HepG2 (cell line): ENCODE data around the gene SOST. TPM values are rescaled to one million over a fixed set of nuclear protein-coding genes. Genes with fewer than 3 reads are reported as not detected.

Source experiments
- CHD2 ChIP-seq: IDR thresholded peaks from 2 replicates; pipeline ENCODE4 v1.6.1; 2011; ENCODE audit warnings: low read depth, low read length, improper control_type of control experiment
- KDM5A ChIP-seq: fragments of 200-600 bp; sonication (generic); IDR thresholded peaks from 2 replicates; pipeline ENCODE4 v1.7.0; 2018; ENCODE audit warnings: antibody characterized with exemption, mild to moderate bottlenecking, low read length, borderline replicate concordance
- MAFG ChIP-seq: sonication (generic); formaldehyde crosslinking; IDR thresholded peaks from 2 replicates; pipeline ENCODE4 v1.5.1; 2020; ENCODE audit warnings: mild to moderate bottlenecking, missing genetic modification reagents
- MLLT10 ChIP-seq: sonication (generic); formaldehyde crosslinking; IDR thresholded peaks from 2 replicates; pipeline ENCODE4 v1.4.0; 2020; ENCODE audit warnings: missing genetic modification reagents
- MTA3 ChIP-seq: sonication (generic); formaldehyde crosslinking; IDR thresholded peaks from 2 replicates; pipeline ENCODE4 v1.4.0; 2020; ENCODE audit warnings: missing genetic modification reagents
- NR2F6 ChIP-seq, 2 experiments: IDR thresholded peaks; 2 replicates each; pipeline ENCODE4 v1.6.1; 2016; ENCODE audit warnings: antibody characterized with exemption in 1 of 2, mild to moderate bottlenecking in 1 of 2
- NR3C1 ChIP-seq: sonication (generic); formaldehyde crosslinking; IDR thresholded peaks from 2 replicates; pipeline ENCODE4 v1.4.0; 2020; ENCODE audit warnings: missing genetic modification reagents
- PAWR ChIP-seq: sonication (generic); formaldehyde crosslinking; IDR thresholded peaks from 2 replicates; pipeline ENCODE4 v1.4.0; 2020; ENCODE audit warnings: missing genetic modification reagents, mild to moderate bottlenecking, borderline replicate concordance
- RBAK ChIP-seq: sonication (generic); formaldehyde crosslinking; IDR thresholded peaks from 2 replicates; pipeline ENCODE4 v1.5.1; 2020; ENCODE audit warnings: mild to moderate bottlenecking, missing genetic modification reagents
- RBFOX2 ChIP-seq: fragments of 200-400 bp; formaldehyde crosslinking; IDR thresholded peaks from 2 replicates; pipeline ENCODE4 v1.6.1; 2017; ENCODE audit warnings: low read depth, mild to moderate bottlenecking, low read length
- REXO4 ChIP-seq: sonication (generic); formaldehyde crosslinking; IDR thresholded peaks from 2 replicates; pipeline ENCODE4 v1.8.0; 2022; ENCODE audit warnings: missing genetic modification reagents, mild to moderate bottlenecking, borderline replicate concordance
- RXRB ChIP-seq: IDR thresholded peaks from 2 replicates; pipeline ENCODE4 v1.6.1; 2016; ENCODE audit warnings: borderline replicate concordance, missing genetic modification reagents, missing compliant biosample characterization
- ZNF333 ChIP-seq: sonication (generic); formaldehyde crosslinking; IDR thresholded peaks from 2 replicates; pipeline ENCODE4 v1.4.0; 2020; ENCODE audit warnings: mild to moderate bottlenecking, missing genetic modification reagents, borderline replicate concordance
- ZNF557 ChIP-seq: sonication (generic); formaldehyde crosslinking; IDR thresholded peaks from 2 replicates; pipeline ENCODE4 v1.4.0; 2020; ENCODE audit warnings: missing genetic modification reagents
- ZNF674 ChIP-seq: sonication (generic); formaldehyde crosslinking; IDR thresholded peaks from 2 replicates; pipeline ENCODE4 v1.5.0; 2020; ENCODE audit warnings: low read depth, mild to moderate bottlenecking, missing genetic modification reagents
- ZNF790 ChIP-seq: sonication (generic); formaldehyde crosslinking; IDR thresholded peaks from 2 replicates; pipeline ENCODE4 v1.8.0; 2022; ENCODE audit warnings: missing genetic modification reagents, mild to moderate bottlenecking, borderline replicate concordance
- polyA plus RNA-seq, 8 experiments: library from polyadenylated mRNA; depleted of rRNA in 3 of 8; stranded (reverse) in 7 of 8; unstranded in 1 of 8; fragments of >200 nt; fragmentation: Illumina TruSeq in 4 of 8; extraction: Trizol in 4 of 8; gene quantifications; 2 replicates each; pipeline versions ENCODE4 v1.2.1 to v1.2.3, GENCODE V29; 2011 to 2016; ENCODE audit warnings: low read depth in 4 of 8, missing spikeins in 1 of 8, mixed read lengths in 1 of 8; ENCODE audit not compliant: insufficient read depth in 1 of 8
- total RNA-seq, 5 experiments: library from RNA; depleted of rRNA; stranded (reverse); fragments of >200 nt; fragmentation: Illumina TruSeq; extraction: Trizol; gene quantifications; 2 replicates each; pipeline ENCODE4 v1.2.3, GENCODE V29; 2016; ENCODE audit warnings: low read depth in 1 of 5
- TF ChIP-seq, protein P1 (sequence below): sonication (generic); formaldehyde crosslinking; IDR thresholded peaks from 2 replicates; pipeline ENCODE4 v1.5.0; 2020; ENCODE audit warnings: missing genetic modification reagents, mild to moderate bottlenecking, borderline replicate concordance
- TF ChIP-seq, protein P2 (sequence below): sonication (generic); formaldehyde crosslinking; IDR thresholded peaks from 2 replicates; pipeline ENCODE4 v1.8.1; 2023; ENCODE audit warnings: mild to moderate bottlenecking, missing genetic modification reagents, borderline replicate concordance
- TF ChIP-seq, protein P3 (sequence below): sonication (generic); formaldehyde crosslinking; conservative IDR thresholded peaks from 2 replicates; pipeline ENCODE4 v1.4.0; 2020; ENCODE audit warnings: missing genetic modification reagents
- TF ChIP-seq, protein P4 (sequence below): sonication (generic); formaldehyde crosslinking; conservative IDR thresholded peaks from 2 replicates; pipeline ENCODE4 v1.8.0; 2022; ENCODE audit warnings: low read depth, missing genetic modification reagents
- TF ChIP-seq, protein P5 (sequence below): sonication (generic); formaldehyde crosslinking; IDR thresholded peaks from 2 replicates; pipeline ENCODE4 v1.4.0; 2020; ENCODE audit warnings: mild to moderate bottlenecking, missing genetic modification reagents
- TF ChIP-seq, protein P6 (sequence below): sonication (generic); formaldehyde crosslinking; IDR thresholded peaks from 2 replicates; pipeline ENCODE4 v1.8.0; 2022; ENCODE audit warnings: mild to moderate bottlenecking, missing genetic modification reagents, moderate library complexity

Gene SOST
- total and polyA plus RNA-seq, 2 of the 13 experiments (the other 11 are each of a cell fraction or from before 2014, with no cell fraction given), result not detected

DNA sequence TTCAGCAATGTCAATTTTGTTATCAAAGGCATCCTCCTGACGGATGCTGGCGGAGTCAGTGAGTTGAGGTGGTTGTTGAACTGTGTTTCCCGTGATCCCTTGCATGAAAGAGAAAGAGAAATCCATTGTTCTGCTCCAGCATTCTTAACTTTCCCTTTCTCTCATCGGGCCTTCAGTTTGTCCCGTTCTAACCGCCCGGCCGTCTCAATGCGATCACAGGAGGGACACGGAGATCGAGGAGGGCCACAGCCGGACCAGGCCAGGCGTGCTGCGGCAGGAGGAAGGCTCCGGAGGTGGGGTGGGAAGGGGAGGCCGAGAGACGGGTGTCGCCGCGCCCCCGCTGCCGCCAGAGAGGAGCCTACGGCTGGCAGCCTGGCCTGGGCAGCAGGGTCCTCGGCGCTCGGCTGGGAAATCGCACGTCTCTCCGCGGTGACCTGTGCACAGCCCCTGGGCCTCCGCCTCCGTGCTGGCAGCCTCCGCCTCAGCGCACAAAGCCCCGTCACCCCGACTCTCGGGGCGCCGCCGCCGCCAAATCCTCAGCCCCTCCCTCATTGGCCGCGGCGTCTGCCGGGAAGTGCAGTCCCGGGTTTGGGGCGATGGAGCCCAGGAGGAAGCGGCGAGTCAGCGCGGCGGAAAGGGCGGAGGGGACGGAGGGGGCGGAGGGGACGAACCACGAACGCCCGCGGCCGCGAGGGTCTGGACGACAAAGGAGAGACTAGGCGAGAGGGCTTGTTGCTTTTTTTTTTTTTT lies 38.1 kb downstream of the SOST start (continued):
- peak; percentile 71; the same call in 1 of the 2 replicates for TF ChIP-seq PAWR (CRISPR knock-in tag)
- no peak for TF ChIP-seq NR3C1 (CRISPR knock-in tag)
- TF ChIP-seq MLLT10, result no peak
- TF ChIP-seq RXRB (CRISPR knock-in tag), result no peak; the same call in 1 of the 2 replicates
- TF ChIP-seq KDM5A, result no peak
- 0 out of 2 replicates have a peak, but pooled peaks have one; percentile 47 for TF ChIP-seq ZNF557
- TF ChIP-seq, protein P1, sequence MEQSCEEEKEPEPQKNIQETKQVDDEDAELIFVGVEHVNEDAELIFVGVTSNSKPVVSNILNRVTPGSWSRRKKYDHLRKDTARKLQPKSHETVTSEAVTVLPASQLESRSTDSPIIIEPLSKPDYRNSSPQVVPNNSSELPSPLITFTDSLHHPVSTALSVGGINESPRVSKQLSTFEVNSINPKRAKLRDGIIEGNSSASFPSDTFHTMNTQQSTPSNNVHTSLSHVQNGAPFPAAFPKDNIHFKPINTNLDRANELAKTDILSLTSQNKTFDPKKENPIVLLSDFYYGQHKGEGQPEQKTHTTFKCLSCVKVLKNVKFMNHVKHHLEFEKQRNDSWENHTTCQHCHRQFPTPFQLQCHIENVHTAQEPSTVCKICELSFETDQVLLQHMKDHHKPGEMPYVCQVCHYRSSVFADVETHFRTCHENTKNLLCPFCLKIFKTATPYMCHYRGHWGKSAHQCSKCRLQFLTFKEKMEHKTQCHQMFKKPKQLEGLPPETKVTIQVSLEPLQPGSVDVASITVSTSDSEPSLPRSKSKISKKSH (CRISPR knock-in tag), result peak; percentile 87
- no peak for TF ChIP-seq ZNF790 (CRISPR knock-in tag)
- TF ChIP-seq CHD2, result no peak
- no peak for TF ChIP-seq NR2F6 (IDR thresholded peaks at IDR 0.05)
- TF ChIP-seq NR2F6 (CRISPR knock-in tag; IDR thresholded peaks at IDR 0.05), result no peak; the same call in 1 of the 2 replicates
- TF ChIP-seq REXO4 (CRISPR knock-in tag), result no peak
- TF ChIP-seq, protein P2, sequence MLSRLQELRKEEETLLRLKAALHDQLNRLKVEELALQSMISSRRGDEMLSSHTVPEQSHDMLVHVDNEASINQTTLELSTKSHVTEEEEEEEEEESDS (CRISPR knock-in tag), result no peak
- TF ChIP-seq, protein P3, sequence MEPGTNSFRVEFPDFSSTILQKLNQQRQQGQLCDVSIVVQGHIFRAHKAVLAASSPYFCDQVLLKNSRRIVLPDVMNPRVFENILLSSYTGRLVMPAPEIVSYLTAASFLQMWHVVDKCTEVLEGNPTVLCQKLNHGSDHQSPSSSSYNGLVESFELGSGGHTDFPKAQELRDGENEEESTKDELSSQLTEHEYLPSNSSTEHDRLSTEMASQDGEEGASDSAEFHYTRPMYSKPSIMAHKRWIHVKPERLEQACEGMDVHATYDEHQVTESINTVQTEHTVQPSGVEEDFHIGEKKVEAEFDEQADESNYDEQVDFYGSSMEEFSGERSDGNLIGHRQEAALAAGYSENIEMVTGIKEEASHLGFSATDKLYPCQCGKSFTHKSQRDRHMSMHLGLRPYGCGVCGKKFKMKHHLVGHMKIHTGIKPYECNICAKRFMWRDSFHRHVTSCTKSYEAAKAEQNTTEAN, result no peak
- TF ChIP-seq, protein P4, sequence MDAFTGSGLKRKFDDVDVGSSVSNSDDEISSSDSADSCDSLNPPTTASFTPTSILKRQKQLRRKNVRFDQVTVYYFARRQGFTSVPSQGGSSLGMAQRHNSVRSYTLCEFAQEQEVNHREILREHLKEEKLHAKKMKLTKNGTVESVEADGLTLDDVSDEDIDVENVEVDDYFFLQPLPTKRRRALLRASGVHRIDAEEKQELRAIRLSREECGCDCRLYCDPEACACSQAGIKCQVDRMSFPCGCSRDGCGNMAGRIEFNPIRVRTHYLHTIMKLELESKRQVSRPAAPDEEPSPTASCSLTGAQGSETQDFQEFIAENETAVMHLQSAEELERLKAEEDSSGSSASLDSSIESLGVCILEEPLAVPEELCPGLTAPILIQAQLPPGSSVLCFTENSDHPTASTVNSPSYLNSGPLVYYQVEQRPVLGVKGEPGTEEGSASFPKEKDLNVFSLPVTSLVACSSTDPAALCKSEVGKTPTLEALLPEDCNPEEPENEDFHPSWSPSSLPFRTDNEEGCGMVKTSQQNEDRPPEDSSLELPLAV (CRISPR knock-in tag), result no peak
- no peak for TF ChIP-seq ZNF333 (CRISPR knock-in tag)
- TF ChIP-seq, protein P5, sequence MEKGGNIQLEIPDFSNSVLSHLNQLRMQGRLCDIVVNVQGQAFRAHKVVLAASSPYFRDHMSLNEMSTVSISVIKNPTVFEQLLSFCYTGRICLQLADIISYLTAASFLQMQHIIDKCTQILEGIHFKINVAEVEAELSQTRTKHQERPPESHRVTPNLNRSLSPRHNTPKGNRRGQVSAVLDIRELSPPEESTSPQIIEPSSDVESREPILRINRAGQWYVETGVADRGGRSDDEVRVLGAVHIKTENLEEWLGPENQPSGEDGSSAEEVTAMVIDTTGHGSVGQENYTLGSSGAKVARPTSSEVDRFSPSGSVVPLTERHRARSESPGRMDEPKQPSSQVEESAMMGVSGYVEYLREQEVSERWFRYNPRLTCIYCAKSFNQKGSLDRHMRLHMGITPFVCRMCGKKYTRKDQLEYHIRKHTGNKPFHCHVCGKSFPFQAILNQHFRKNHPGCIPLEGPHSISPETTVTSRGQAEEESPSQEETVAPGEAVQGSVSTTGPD (CRISPR knock-in tag), result no peak
- no peak for TF ChIP-seq RBAK
- TF ChIP-seq RBFOX2, result peak; percentile 82
- TF ChIP-seq MTA3, result no peak
- TF ChIP-seq, protein P6, sequence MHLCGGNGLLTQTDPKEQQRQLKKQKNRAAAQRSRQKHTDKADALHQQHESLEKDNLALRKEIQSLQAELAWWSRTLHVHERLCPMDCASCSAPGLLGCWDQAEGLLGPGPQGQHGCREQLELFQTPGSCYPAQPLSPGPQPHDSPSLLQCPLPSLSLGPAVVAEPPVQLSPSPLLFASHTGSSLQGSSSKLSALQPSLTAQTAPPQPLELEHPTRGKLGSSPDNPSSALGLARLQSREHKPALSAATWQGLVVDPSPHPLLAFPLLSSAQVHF (CRISPR knock-in tag), result peak; percentile 28; the same call in 1 of the 2 replicates
- no peak for TF ChIP-seq MAFG (CRISPR knock-in tag)
- TF ChIP-seq ZNF674 (CRISPR knock-in tag), result 0 out of 2 replicates have a peak, but pooled peaks have one; percentile 11
